Measurements from ENCODE around the gene PCCA. TPM values are rescaled to one million over a fixed set of nuclear protein-coding genes. Genes with fewer than 3 reads are reported as not detected.

PCCA gene
- total and polyA plus RNA-seq, 9 donors: 23.5 to 62.4 (median 45.8) TPM

DNA sequence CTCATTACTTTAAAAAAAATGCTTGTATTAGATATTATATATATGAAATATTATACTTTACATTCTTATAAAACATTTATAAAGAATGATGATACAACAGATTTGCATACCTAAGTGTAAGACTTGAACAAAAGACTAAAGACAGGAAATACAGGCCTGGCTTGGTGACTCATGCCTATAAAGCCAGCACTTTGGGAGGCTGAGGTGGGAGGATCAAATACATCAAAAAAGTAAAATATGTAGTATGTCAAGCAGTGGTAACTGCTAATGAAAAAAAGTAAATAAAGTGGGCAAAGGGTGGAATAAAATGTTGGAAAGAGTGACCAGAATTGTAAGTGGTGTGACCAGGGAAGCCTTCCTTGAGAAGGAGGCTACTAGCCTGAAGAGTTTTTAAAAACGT lies 366.0 kb downstream of the PCCA start:
- no peak overlapping the region for H3K27ac ChIP-seq
- no peaks in the 10 kb centered on the region for H3K36me3 ChIP-seq
- intact Hi-C loops (cut with DNase I): no loop called here
- 88 to 98% (median 96%) methylated on average over 1 of the region's 1 CpG for WGBS, 3 donors
- no peak for DNase-seq
- no peaks in the 10 kb centered on the region for H3K27me3 ChIP-seq
- H3K4me1 ChIP-seq (ENCODE audit: insufficient read depth): no peaks in the 10 kb centered on the region
- H3K4me3 ChIP-seq: no peak overlapping the region
- TF ChIP-seq POLR2A (IDR thresholded peaks at IDR 0.05): no peak
- no peak for TF ChIP-seq EP300 (IDR thresholded peaks at IDR 0.05)
- TF ChIP-seq, protein P1, sequence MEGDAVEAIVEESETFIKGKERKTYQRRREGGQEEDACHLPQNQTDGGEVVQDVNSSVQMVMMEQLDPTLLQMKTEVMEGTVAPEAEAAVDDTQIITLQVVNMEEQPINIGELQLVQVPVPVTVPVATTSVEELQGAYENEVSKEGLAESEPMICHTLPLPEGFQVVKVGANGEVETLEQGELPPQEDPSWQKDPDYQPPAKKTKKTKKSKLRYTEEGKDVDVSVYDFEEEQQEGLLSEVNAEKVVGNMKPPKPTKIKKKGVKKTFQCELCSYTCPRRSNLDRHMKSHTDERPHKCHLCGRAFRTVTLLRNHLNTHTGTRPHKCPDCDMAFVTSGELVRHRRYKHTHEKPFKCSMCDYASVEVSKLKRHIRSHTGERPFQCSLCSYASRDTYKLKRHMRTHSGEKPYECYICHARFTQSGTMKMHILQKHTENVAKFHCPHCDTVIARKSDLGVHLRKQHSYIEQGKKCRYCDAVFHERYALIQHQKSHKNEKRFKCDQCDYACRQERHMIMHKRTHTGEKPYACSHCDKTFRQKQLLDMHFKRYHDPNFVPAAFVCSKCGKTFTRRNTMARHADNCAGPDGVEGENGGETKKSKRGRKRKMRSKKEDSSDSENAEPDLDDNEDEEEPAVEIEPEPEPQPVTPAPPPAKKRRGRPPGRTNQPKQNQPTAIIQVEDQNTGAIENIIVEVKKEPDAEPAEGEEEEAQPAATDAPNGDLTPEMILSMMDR (IDR thresholded peaks at IDR 0.05): no peak
- no peaks in the 10 kb centered on the region for H3K9me3 ChIP-seq

DNA sequence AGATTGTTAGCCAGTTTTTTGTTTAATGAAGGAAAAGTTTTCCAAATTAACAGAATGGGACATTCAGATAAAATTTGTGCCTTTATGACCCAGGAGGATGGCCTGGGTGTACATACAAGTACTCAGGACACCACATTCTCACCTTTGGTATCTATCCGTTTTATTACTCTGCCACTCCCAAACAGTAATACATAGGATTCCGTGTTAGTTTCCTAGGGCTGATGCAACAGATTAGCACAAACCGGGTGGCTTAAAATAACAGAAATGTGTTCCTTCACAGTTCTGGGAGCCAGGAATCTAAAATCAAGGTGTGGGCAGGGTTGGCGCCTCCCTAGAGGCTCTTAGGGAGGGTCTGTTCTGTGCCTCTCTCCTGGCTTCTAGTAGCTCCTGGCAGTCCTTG lies 369.8 kb downstream of the PCCA start:
- no peak for DNase-seq
- intact Hi-C loops (cut with DNase I): no loop called here
- H3K36me3 ChIP-seq: no peaks in the 10 kb centered on the region
- no peak overlapping the region for H3K4me3 ChIP-seq
- 94 to 98% (median 96%) methylated on average over 4 of the region's 4 CpGs for WGBS, 3 donors
- H3K27me3 ChIP-seq: no peaks in the 10 kb centered on the region
- H3K9me3 ChIP-seq: no peaks in the 10 kb centered on the region
- TF ChIP-seq POLR2A (IDR thresholded peaks at IDR 0.05) (no peak), EP300 (IDR thresholded peaks at IDR 0.05) (no peak)
- TF ChIP-seq, protein P1 (IDR thresholded peaks at IDR 0.05): no peak
- no peak overlapping the region for H3K27ac ChIP-seq
- peaks cover 3% of the 10 kb centered on the region for H3K4me1 ChIP-seq (ENCODE audit: insufficient read depth)

DNA sequence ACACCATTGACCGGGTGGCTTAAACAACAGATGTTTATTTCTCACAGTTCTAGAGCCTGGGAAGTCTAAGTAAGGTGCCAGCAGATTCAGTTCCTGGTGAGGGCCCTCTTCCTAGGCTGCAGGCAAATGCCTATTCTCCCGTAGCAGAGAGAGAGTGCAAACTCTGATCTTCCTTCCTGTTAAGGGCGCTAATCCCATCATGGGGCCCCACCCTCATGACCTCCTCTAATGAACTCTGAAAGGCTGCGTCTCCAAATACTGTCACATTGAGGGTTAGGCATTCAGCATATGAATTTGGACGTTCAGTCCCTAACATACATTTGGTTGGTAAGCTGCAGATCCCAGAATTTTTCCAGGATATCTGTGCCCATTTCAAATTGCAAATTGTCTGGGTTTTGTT lies 370.9 kb downstream of the PCCA start:
- H3K4me3 ChIP-seq: no peak overlapping the region
- no peaks in the 10 kb centered on the region for H3K9me3 ChIP-seq
- H3K36me3 ChIP-seq: no peaks in the 10 kb centered on the region
- WGBS, 3 donors: 67 to 80% (median 78%) methylated on average over 5 of the region's 5 CpGs
- intact Hi-C loops (cut with DNase I): no loop called here
- peaks cover 3% of the 10 kb centered on the region for H3K4me1 ChIP-seq (ENCODE audit: insufficient read depth)
- no peak for DNase-seq
- no peaks in the 10 kb centered on the region for H3K27me3 ChIP-seq
- no peak overlapping the region for H3K27ac ChIP-seq
- no peak for TF ChIP-seq EP300 (IDR thresholded peaks at IDR 0.05)
- TF ChIP-seq, protein P1 (IDR thresholded peaks at IDR 0.05): no peak
- TF ChIP-seq POLR2A (IDR thresholded peaks at IDR 0.05): no peak

DNA sequence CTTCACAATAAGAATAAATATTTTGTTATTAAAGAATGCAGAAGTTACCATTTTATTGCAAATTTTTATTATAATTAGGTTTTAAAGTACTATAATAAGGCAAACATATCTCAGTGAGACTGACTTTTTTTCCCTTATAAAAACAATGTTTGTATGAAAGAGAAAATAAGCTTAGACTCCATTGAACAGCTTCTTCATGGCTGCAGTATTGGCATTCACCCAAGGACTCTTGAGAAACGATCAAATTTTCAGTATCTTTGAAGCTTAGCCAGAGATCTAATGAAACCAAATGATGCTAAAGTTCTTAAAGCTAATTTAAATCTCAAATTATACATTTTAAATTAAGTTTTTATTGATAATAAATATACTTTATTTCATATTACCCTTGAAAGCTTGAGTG lies 371.4 kb downstream of the PCCA start:
- H3K9me3 ChIP-seq: no peaks in the 10 kb centered on the region
- H3K36me3 ChIP-seq: no peaks in the 10 kb centered on the region
- 2 to 16% (median 3%) methylated on average over 1 of the region's 1 CpG for WGBS, 3 donors
- H3K4me3 ChIP-seq: no peak overlapping the region
- no peaks in the 10 kb centered on the region for H3K27me3 ChIP-seq
- TF ChIP-seq, protein P1 (IDR thresholded peaks at IDR 0.05): no peak
- TF ChIP-seq POLR2A (IDR thresholded peaks at IDR 0.05): no peak
- no peak for TF ChIP-seq EP300 (IDR thresholded peaks at IDR 0.05)
- intact Hi-C loops (cut with DNase I): no loop called here
- peaks cover 3% of the 10 kb centered on the region for H3K4me1 ChIP-seq (ENCODE audit: insufficient read depth)
- no peak overlapping the region for H3K27ac ChIP-seq
- DNase-seq: no peak

DNA sequence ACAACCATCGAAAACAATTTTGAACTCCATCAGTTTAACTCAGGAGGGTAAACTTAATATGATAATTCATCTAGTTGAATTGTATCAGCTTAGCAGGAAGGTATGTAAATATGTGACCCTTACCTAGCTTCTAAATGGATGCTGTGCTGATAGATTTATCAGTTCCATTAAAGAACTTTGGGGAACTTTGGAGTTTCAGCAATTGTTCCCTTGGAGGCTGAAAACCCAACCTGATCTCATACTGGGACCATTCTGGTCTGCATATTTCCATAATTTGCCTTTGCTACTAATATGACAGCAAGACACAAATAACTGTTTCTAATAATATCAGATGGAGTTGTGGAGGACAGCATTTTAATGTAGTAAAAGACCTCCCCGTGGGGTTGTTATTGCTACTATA lies 371.9 kb downstream of the PCCA start:
- WGBS, 3 donors: 65 to 71% (median 65%) methylated on average over 2 of the region's 2 CpGs
- intact Hi-C loops (cut with DNase I): no loop called here
- Histone ChIP-seq H3K27ac (no peak overlapping the region), H3K9me3 (no peaks in the 10 kb centered on the region), H3K27me3 (no peaks in the 10 kb centered on the region), H3K36me3 (no peaks in the 10 kb centered on the region), H3K4me1 (ENCODE audit: insufficient read depth) (peaks cover 3% of the 10 kb centered on the region), H3K4me3 (no peak overlapping the region)
- DNase-seq: no peak
- TF ChIP-seq, protein P1 (IDR thresholded peaks at IDR 0.05): no peak
- TF ChIP-seq EP300 (IDR thresholded peaks at IDR 0.05) (no peak), POLR2A (IDR thresholded peaks at IDR 0.05) (no peak)
